SK-MEL-5 (cell line): ENCODE measurements around the gene TNIP1. TPM values are rescaled to one million over a fixed set of nuclear protein-coding genes. Genes with fewer than 3 reads are reported as not detected.

Experiments used
- DNase-seq: peaks from one replicate; pipeline ENCODE4 v3.0.0-alpha.2; 2016; ENCODE audit warnings: low read depth, low spot score
- in situ Hi-C: cut with HindIII; loops from 2 replicates; pipeline ENCODE4 v1.10.0; 2016; ENCODE audit warnings: low sequenced_read_pairs, high pct_unique_total_duplicates, low pct_unique_long_range_greater_than_20kb
- total RNA-seq: library from RNA; depleted of rRNA; stranded (reverse); fragments of >200 nt; shearing (Covaris generic); gene quantifications from 2 replicates; pipeline ENCODE4 v1.2.3, GENCODE V29; 2014; rRNA removed

The TNIP1 gene
- total RNA-seq, 1 experiment from 2014 or later: 43.9 TPM

GRCh38 chr5:151004499-151004898 is 76.3 kb downstream of the TNIP1 start:
- in situ Hi-C loops: no loop called here
- DNase-seq: no peak

- DNase-seq: no peak
- in situ Hi-C loops: no loop called here
These were observed 77.4 kb downstream of the TNIP1 start for GRCh38 chr5:151003503-151003860.

GRCh38 chr5:151002681-151003502 is 77.9 kb downstream of the TNIP1 start:
- in situ Hi-C loops: no loop called here
- DNase-seq: no peak

GRCh38 chr5:151002250-151002649 is 78.6 kb downstream of the TNIP1 start:
- in situ Hi-C loops: no loop called here
- DNase-seq: peak; percentile 56

GRCh38 chr5:151001436-151001835 is 79.4 kb downstream of the TNIP1 start:
- DNase-seq: no peak
- in situ Hi-C loops: no loop called here

- no peak for DNase-seq
- in situ Hi-C loops: no loop called here
These were observed 81.0 kb downstream of the TNIP1 start for GRCh38 chr5:150999704-151000442.

- DNase-seq: no peak
- in situ Hi-C loops: no loop called here
These were observed 86.9 kb downstream of the TNIP1 start for GRCh38 chr5:150993826-150994412.

- in situ Hi-C loops: no loop called here
- no peak for DNase-seq
These were observed 87.4 kb downstream of the TNIP1 start for GRCh38 chr5:150993422-150993821.

GRCh38 chr5:150992705-150993104 is 88.1 kb downstream of the TNIP1 start:
- in situ Hi-C loops: no loop called here

GRCh38 chr5:150989695-150990094 is 91.1 kb downstream of the TNIP1 start:
- in situ Hi-C loops: no loop called here
- DNase-seq: peak; percentile 26

More at GRCh38 chr5:150992705-150993104, 88.1 kb downstream of the TNIP1 start:
- DNase-seq: no peak

GRCh38 chr5:150987746-150988145 is 93.1 kb downstream of the TNIP1 start:
- in situ Hi-C loops: no loop called here
- DNase-seq: no peak

Other genes starting within 250 kb of the TNIP1 start
- not detected in 2 replicates for gene IRGM, start 234.5 kb downstream of the TNIP1 start, total RNA-seq
- gene ZNF300, start 176.1 kb downstream of the TNIP1 start, total RNA-seq: 4.4 and 5.1 TPM in 2 replicates
- 0.13 and 1.2 TPM in 2 replicates for gene GPX3, start 60.4 kb downstream of the TNIP1 start, total RNA-seq
- 79.9 and 88.4 TPM in 2 replicates for gene ANXA6, start 76.7 kb upstream of the TNIP1 start, total RNA-seq
- gene CCDC69, start 143.1 kb upstream of the TNIP1 start, total RNA-seq: 1.1 TPM in 2 replicates
- gene GM2A, start 172.2 kb upstream of the TNIP1 start, total RNA-seq: 93.4 and 96.2 TPM in 2 replicates
- not detected in 2 replicates for gene SLC36A3, start 222.7 kb upstream of the TNIP1 start, total RNA-seq